NCI-H460 (cell line): ENCODE measurements around the gene SMC3. TPM values are rescaled to one million over a fixed set of nuclear protein-coding genes. Genes with fewer than 3 reads are reported as not detected.
A peak's percentile ranks its signal among the peaks of the same experiment; 100 is the strongest.
"Not testable (repeated sequence)": the region's sequence is repeated elsewhere in the genome, so short reads cannot be mapped to it uniquely, and the experiment has no call there.

Experiments
- DNase-seq: peaks from one replicate; pipeline ENCODE4 v3.0.0-alpha.2; 2016; ENCODE audit warnings: low read depth; ENCODE audit errors: extremely low read depth
- total RNA-seq: library from RNA; depleted of rRNA; stranded (reverse); fragments of >200 nt; shearing (Covaris generic); gene quantifications from 2 replicates; pipeline ENCODE4 v1.2.3, GENCODE V29; 2014

The SMC3 gene
- total RNA-seq, 1 experiment from 2014 or later = 52.3 TPM

GRCh38 chr10:110619514-110620397 lies 52.3 kb downstream of the SMC3 start:
- no peak for DNase-seq

- DNase-seq = no peak
Measured at GRCh38 chr10:110620398-110620719, 52.9 kb downstream of the SMC3 start.

- not testable (repeated sequence) for DNase-seq
Measured at GRCh38 chr10:110623316-110623715, 55.8 kb downstream of the SMC3 start.

- DNase-seq = no peak
Measured at GRCh38 chr10:110625356-110625894, 57.9 kb downstream of the SMC3 start.

- no peak for DNase-seq
Measured at GRCh38 chr10:110625951-110626855, 58.7 kb downstream of the SMC3 start.

- DNase-seq = no peak
Measured at GRCh38 chr10:110628161-110628560, 60.7 kb downstream of the SMC3 start.

- DNase-seq = no peak
Measured at GRCh38 chr10:110629680-110630191, 62.2 kb downstream of the SMC3 start.

GRCh38 chr10:110631934-110632333 lies 64.4 kb downstream of the SMC3 start:
- DNase-seq = no peak

GRCh38 chr10:110632591-110633215 lies 65.2 kb downstream of the SMC3 start:
- no peak for DNase-seq

- DNase-seq = no peak
Measured at GRCh38 chr10:110634527-110635209, 67.2 kb downstream of the SMC3 start.

- no peak for DNase-seq
Measured at GRCh38 chr10:110636572-110636931, 69.1 kb downstream of the SMC3 start.

GRCh38 chr10:110636932-110637557 lies 69.5 kb downstream of the SMC3 start:
- DNase-seq = no peak

- no peak for DNase-seq
Measured at GRCh38 chr10:110637558-110638053, 70.1 kb downstream of the SMC3 start.

- no peak for DNase-seq
Measured at GRCh38 chr10:110638319-110638718, 70.8 kb downstream of the SMC3 start.

GRCh38 chr10:110639046-110639445 lies 71.6 kb downstream of the SMC3 start:
- DNase-seq = not testable (repeated sequence)

GRCh38 chr10:110639858-110640257 lies 72.4 kb downstream of the SMC3 start:
- not testable (repeated sequence) for DNase-seq

GRCh38 chr10:110641256-110641655 lies 73.8 kb downstream of the SMC3 start:
- DNase-seq = peak; percentile 35

GRCh38 chr10:110642204-110643034 lies 74.9 kb downstream of the SMC3 start:
- no peak for DNase-seq
